Measurements from ENCODE around the gene WBP4. TPM values are rescaled to one million over a fixed set of nuclear protein-coding genes. Genes with fewer than 3 reads are reported as not detected.
A peak's percentile ranks its signal among the peaks of the same experiment; 100 is the strongest.

The WBP4 gene
- total RNA-seq, 1 experiment from 2014 or later = 11.9 TPM

GRCh38 chr13:41048640-41049039, 12.7 kb upstream of the WBP4 start:
- no peak for DNase-seq (ENCODE audit: low spot score)

GRCh38 chr13:41049480-41050440, 11.5 kb upstream of the WBP4 start:
- no peak for DNase-seq (ENCODE audit: low spot score)

- DNase-seq (ENCODE audit: low spot score) = no peak
These were observed 8.9 kb upstream of the WBP4 start for GRCh38 chr13:41052441-41052840.

- DNase-seq (ENCODE audit: low spot score) = no peak
These were observed 7.9 kb upstream of the WBP4 start for GRCh38 chr13:41053384-41053826.

- DNase-seq (ENCODE audit: low spot score) = peak; percentile 66
These were observed 7.0 kb upstream of the WBP4 start for GRCh38 chr13:41054212-41054877.

GRCh38 chr13:41054919-41055619, 6.2 kb upstream of the WBP4 start:
- DNase-seq (ENCODE audit: low spot score) = no peak

GRCh38 chr13:41056194-41056593, 5.1 kb upstream of the WBP4 start:
- no peak for DNase-seq (ENCODE audit: low spot score)

- DNase-seq (ENCODE audit: low spot score) = no peak
These were observed 4.2 kb upstream of the WBP4 start for GRCh38 chr13:41056826-41057711.

- no peak for DNase-seq (ENCODE audit: low spot score)
These were observed 2.8 kb upstream of the WBP4 start for GRCh38 chr13:41058295-41059070.

- DNase-seq (ENCODE audit: low spot score) = peak; percentile 8
These were observed 1.7 kb upstream of the WBP4 start for GRCh38 chr13:41059456-41060081.

GRCh38 chr13:41060082-41060723, 1.1 kb upstream of the WBP4 start:
- DNase-seq (ENCODE audit: low spot score) = peak; percentile 81

- peak; percentile 73 for DNase-seq (ENCODE audit: low spot score)
These were observed 610 bp upstream of the WBP4 start for GRCh38 chr13:41060724-41061074.

- DNase-seq (ENCODE audit: low spot score) = peak; percentile 40
These were observed 867 bp downstream of the WBP4 start for GRCh38 chr13:41061914-41062837.

GRCh38 chr13:41064493-41064892, 3.2 kb downstream of the WBP4 start:
- peak; percentile 60 for DNase-seq (ENCODE audit: low spot score)

GRCh38 chr13:41065078-41065477, 3.8 kb downstream of the WBP4 start:
- no peak for DNase-seq (ENCODE audit: low spot score)

- no peak for DNase-seq (ENCODE audit: low spot score)
These were observed 13.2 kb downstream of the WBP4 start for GRCh38 chr13:41074523-41074922.

- peak; percentile 22 for DNase-seq (ENCODE audit: low spot score)
These were observed 13.7 kb downstream of the WBP4 start for GRCh38 chr13:41075034-41075433.

- no peak for DNase-seq (ENCODE audit: low spot score)
These were observed 14.2 kb downstream of the WBP4 start for GRCh38 chr13:41075485-41075884.
